HG02884 (cell line): ENCODE measurements around the gene PRR23C.

Experiments
- ATAC-seq: cut with Tn5 transposase; IDR thresholded peaks from one replicate; pipeline ENCODE4 v1.9.1; 2021; ENCODE audit warnings: mild to moderate bottlenecking, moderate library complexity; ENCODE audit not compliant: unreplicated experiment

The PRR23C gene

DNA sequence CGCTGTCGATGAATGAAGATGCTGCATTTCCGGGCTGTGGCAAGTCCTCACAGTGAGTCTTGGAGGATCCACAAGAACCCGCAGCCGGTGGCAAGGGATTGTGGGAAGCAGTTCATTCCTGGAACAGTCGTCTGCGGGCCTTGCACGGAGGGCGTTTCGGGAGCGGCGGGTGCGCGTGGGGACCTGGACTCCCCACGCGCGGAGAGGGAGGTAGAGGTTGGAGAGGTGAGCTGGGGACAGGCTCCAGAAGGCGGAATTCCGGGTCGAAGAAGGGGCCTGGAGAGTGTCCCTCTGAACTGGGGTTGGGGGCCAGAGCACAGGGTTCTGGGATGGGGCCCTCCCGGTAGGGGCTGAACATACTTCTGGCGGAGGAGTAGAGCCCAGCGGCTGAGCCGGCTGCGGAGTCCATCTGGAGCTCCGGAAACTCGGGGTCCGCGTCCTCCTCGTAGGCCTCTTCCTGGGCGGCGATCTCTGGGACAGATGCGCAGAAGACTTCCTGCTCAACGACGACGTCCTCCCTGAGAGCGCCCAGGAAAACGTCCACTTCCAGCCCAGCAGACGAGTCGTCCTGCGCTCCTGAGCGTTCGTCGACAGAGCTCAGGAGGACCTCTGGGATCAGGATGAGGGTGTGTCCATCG, 39.2 kb downstream of the PRR23C start:
- ATAC-seq = no peak

DNA sequence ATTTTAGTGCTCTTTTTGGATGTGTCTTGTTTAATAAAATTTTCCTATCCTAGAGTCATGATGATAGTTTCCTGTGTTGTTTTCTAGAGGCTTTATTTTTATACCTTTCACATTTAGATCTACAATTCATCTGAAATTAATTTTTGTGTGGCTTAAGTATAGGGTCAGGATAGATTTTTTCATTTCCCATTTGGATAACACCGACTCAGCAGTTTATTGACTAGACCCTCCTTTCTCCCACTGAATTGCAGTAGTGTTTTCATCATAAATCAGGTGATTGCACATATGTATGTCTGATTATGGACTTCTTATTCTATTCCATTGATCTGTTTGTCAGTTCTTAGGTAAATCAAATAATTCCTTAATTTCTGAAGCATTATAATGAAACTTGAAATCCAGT, 49.0 kb downstream of the PRR23C start:
- no peak for ATAC-seq
